HPDE6-E6E7 (cell line): ENCODE data around the gene SP5.
"Not testable (repeated sequence)": the region's sequence is repeated elsewhere in the genome, so short reads cannot be mapped to it uniquely, and the experiment has no call there.

Source experiments
- DNase-seq: peaks from one replicate; pipeline ENCODE4 v3.0.0; 2011; ENCODE audit warnings: missing footprints; ENCODE audit errors: extremely low spot score

The SP5 gene

DNA sequence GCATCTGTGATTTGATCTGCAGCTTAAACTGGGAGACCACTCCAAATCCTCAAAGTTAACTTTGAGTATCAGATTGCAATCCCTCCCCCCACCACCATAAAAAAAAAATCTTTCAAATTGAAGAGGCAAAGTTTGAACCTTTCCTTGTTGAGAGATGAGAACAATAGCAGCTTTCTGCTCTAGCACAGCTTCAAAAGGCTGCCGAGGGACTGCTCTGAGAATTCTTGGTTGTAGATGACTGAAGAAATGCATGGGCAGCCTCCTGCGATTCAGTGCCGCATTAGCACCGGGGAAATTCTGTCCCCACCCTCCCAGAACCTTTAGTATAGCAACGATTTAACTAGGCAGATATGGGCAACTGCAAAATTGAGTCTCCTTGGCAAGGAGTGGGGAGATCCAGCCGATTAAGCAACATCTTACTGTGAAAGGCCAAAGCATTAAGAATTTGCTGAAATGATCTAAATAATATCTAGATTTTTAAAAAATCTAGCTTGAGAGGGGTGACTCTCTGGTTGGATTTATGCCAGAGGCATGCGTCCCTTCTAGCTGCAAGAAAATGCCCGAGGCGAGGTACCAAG is 3.9 kb upstream of the SP5 start:
- DNase-seq: no peak

GRCh38 chr2:170711774-170712652 is 3.1 kb upstream of the SP5 start:
- DNase-seq: no peak

DNA sequence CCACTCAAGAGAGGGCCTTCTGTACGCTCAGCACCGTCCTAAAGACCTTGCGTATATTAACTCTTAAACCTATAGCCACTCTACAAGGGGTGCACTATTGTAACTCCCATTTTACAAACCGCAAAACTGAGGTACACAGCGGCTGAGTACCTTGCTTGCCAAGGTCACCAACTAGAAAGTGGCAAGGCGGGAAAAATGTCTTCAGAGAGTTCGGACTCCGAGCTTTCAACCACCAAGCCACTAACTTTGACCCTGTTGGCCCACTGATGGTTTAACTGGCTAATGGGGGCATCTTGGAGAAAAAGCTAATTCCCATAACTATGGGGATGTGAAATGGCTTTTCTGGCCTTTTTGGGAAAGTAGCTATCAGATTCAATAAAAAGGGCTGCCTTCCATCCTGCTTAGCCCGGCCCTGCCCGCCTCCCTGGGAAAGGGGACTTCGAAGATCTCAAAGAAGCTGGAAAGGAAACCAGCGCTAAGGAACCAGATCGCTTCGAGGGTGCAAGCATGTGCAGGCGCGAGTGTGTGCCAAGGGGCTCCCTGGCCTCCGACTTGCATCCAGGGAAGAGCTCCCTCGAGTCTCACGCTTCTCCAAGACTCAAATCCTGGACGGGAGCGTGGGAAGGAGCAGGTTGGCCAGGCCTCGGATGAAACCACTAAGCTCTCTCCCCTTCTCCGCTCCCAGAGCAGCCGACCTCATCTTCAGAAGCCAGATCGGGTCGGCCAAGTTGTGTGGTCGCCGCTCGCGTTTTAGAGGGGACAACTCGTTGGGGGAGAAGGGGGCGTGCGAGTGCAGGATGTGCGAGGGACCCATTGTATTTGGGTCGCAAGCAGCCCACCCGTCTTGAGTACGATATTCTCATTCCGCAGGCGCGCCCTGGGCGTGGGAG is 2.2 kb upstream of the SP5 start:
- DNase-seq: no peak

DNA sequence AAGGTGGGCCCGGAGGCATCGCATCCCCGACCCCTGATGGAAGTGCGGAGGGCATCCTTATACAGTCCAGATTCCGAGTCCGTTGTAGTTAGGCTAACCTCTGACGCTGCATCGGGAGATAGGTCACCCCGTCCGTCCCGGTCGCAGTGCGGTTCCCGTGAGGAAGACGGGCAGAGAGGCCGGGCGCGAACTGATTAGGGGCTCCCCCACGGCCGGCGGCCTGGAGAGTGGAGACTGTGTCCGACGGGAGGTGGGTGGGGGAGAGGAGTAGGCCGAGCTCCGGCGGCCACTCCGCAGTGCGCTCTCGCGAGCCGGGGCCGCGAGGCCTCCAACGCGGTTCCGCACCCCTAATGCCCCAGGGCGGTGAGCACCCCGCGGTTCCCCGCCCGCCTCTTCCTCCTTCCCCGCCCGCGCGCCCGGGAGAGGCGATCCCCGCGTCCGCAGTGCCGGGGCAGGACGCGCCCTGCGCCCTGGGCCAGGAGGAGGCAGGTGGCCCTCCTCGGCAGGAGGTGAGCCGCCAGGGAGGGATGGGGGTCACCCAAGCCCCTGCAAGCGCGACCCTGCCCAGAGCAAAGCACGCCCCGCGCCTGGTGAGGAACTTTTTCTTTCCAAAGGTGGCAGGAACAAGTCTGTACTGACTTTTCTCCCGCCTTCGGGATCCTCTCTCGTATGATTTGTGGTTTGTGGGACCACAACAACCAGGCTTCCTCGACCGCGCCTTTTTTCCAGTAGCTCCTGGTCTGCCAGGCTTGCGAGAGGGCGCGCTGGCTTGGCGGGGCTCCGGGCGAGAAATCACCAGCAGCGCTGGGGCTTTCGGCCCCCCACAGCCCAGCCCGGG is 1.4 kb upstream of the SP5 start:
- no peak for DNase-seq

DNA sequence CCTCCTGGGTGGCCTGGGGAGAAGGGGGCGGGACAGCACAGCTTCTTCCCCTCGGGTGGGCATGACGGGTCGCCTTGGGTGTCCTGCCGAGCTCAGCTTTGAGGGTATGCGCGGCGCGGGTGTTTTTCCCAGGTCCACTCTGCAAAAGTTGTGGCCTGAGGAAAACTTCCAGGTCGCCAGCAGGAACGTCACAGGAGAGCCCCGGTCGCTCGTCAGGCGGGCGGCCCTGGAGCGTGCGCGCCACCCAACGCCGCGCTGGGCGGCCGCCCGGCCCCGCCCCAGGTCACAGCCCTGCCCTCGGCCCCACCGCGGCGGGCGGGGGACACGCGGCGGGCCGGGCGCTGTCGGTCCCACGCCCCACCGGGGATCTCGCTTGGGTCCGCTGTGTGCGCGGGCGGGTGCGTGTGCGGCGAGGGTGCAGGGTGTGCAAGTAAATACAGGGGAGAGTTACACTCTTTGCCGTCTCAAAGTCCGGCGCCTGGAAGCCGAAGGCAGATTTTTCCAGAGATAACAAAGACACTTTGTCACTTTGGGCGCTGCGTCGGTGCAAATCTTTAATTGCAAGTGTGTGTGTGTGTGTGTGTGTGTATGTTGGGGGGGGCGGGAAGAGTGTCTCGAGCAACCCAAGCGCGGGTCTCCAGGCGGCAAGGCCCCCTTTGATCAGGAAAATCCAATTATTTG is 616 bp upstream of the SP5 start:
- DNase-seq: no peak

DNA sequence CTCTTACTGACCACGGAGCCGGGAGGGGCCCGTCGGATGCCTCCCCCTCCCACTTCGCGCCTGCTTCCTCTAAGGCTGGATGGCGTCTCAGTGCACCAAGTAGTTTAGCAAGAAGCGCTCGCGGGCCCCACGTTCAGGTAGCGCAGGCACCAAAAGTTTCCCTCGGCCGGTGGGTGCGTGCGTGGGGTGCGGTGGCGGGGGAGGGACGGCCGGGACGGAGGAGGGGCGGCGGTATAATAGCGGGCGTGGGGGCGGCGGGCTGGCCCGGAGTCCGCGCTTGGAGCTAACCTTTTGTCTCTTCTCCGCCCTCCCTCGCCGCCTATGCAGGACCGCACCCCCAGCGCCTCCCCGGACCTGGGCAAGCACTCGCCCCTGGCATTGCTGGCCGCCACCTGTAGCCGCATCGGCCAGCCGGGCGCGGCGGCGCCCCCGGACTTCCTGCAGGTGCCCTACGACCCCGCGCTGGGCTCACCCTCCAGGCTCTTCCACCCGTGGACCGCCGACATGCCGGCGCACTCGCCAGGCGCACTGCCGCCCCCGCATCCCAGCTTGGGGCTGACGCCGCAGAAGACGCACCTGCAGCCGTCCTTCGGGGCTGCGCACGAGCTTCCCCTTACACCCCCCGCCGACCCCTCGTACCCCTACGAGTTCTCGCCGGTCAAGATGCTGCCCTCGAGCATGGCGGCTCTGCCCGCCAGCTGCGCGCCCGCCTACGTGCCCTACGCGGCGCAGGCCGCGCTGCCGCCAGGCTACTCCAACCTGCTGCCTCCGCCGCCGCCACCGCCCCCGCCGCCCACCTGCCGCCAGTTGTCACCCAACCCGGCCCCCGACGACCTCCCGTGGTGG is 1.0 kb downstream of the SP5 start:
- no peak for DNase-seq

GRCh38 chr2:170716851-170717598 is 1.9 kb downstream of the SP5 start:
- DNase-seq: peak; percentile 41

GRCh38 chr2:170717599-170717963 is 2.4 kb downstream of the SP5 start:
- DNase-seq: no peak

DNA sequence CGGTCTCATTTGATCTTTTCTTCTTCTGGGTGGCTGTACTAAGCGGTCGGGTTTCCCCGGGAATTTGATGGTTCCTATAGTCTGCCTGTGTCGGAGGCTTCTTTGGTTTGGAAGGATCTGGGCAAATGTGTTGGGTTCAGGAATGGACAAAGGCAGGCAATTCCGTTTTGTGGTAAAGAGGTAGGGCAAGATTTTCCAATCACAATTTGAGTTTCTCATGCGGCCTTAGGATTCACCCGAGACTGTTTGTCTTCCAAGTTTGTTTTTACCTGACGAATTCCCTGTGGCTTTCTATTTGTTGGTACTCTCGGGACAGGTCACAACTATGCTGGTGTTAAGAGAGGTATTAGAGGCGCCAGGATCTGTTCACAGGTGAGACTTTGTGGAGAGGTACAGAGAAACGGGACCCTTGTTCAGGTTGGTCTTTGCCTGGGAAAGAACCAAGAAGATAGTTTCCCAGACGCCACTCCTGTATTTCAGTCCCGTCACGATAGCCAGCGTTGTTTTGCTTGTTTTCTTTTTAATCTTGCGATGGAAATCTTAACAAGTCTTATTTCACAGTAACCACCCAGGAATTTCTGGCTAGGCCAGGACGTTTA is 3.0 kb downstream of the SP5 start:
- no peak for DNase-seq

- DNase-seq: no peak
Observed at GRCh38 chr2:170719810-170720209, 4.7 kb downstream of the SP5 start.

GRCh38 chr2:170721678-170722077 is 6.5 kb downstream of the SP5 start:
- DNase-seq: no peak

DNA sequence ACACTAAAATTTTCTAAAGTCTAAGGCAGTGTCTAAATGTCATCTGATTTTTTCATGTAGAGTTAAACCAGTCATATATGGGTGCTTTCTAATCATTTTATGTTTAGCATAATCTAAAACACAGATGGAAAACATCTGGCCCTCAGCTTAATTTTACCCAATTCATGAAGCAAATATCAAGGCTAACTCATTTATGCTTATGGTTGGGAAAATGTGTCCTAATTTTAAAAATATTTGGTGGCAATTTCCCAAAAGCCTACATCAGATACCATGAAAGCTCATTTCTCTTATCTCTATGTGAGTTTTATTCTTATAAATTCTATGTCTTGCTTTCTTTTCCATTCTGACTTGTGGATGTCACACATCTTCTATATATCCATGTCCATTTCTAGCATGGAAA is 7.2 kb downstream of the SP5 start:
- DNase-seq: no peak

DNA sequence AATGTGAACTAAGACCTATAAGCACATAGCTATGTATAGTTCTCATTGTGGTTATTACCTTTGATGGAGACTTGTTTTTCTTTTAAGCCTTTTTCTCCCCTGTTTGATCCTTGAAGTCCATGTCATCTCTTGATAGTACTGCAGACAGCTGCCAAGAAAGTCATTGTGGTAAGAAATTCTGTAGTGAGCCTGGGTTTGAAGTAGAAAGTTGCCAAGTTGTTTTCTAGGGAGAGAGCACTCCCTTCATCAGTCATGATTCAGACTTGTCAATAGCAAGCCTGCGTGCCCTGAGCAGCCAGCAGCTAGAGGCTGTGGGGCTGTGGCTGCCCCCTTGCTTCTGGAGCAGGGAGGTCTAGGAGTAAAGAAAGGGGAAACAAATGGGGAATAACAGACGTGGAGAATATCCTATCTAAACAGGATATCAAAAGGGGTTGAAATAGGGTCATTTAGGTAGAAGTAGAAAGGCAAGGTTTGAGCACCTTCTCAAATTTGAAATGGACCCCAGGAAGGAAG is 8.4 kb downstream of the SP5 start:
- no peak for DNase-seq

GRCh38 chr2:170733798-170734600 is 18.9 kb downstream of the SP5 start:
- DNase-seq: no peak

DNA sequence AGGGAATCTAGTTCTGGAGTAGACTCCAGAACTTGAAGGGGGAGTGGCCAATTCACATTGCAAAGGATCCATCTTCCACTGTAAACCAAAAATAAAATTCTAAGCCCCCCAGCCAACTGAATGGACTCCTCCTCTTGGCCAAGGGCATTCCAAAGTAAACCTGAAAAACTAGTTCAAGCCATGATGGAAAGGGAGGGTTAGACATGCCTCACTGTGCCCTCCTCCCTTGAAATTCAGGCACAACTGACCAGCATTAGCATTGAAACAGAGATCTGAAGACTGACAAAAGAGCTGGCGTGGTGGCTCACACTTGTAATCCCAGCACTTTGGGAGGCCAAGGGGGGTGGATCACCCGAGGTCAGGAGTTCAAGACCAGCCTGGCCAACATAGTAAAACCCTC is 19.5 kb downstream of the SP5 start:
- DNase-seq: not testable (repeated sequence)

- no peak for DNase-seq
Observed at GRCh38 chr2:170736628-170737027, 21.5 kb downstream of the SP5 start.

DNA sequence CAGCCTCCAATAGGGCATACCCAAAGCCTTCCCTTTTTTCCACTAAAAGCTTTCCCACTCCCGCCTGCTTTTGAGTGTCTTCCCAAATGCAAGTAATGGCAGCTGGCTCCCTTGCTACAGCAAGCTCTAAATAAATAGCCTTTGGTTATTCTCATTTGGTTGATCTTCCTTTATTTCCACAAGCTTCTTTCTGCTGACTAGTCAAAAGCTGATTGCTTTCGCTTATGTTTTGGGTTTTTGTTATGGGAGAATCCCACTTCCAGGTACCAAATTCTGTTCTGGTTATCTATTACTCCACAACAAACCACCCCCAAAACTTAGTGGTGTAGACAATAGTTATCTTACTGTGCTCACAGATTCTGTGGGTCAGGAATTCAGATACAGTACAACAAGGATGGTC is 22.3 kb downstream of the SP5 start:
- DNase-seq: no peak

DNA sequence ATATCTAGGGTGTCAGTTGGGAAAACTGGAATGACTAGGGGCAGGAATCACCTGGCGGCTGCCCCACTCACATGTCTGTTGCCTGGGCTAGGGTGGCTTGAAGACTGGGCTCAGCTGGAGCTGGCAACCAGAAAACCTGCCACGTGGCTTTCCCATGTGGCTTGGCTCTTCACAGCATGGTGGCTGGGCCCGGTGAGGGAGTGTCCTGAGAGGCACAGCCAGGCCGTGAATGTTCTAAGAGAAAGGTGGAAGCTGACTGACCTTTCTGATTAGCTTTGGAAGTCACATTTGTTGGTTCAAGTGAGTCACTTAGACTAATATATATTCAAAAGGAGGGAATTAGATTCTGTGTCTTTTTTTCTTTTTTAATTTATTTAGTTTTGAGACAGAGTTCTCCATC is 22.7 kb downstream of the SP5 start:
- no peak for DNase-seq
